NT2/D1 (cell line): Measurements from ENCODE around the gene CYB5R2.

Experiments used
- DNase-seq: peaks from one replicate; pipeline ENCODE4 v3.0.0-alpha.2; 2011; ENCODE audit warnings: low read depth, low spot score
- H3K27me3 ChIP-seq: 2 replicates; pipeline ENCODE4 v1.6.0; 2011; ENCODE audit warnings: mild to moderate bottlenecking; ENCODE audit not compliant: insufficient read length, insufficient read depth
- H3K36me3 ChIP-seq: 2 replicates; pipeline ENCODE4 v1.6.1; 2011; ENCODE audit warnings: mild to moderate bottlenecking, low read length, mixed read lengths; ENCODE audit not compliant: insufficient read depth, insufficient read length
- H3K4me1 ChIP-seq: 2 replicates; pipeline ENCODE4 v1.5.1; 2011; ENCODE audit not compliant: insufficient read depth, insufficient read length
- H3K4me3 ChIP-seq: 2 replicates; pipeline ENCODE4 v1.5.1; 2011; ENCODE audit warnings: low read depth; ENCODE audit not compliant: insufficient read length
- H3K9ac ChIP-seq: 2 replicates; pipeline ENCODE4 v1.6.0; 2011; ENCODE audit warnings: low read depth; ENCODE audit not compliant: insufficient read length
- H3K9me3 ChIP-seq: 2 replicates; pipeline ENCODE4 v1.5.1; 2011; ENCODE audit warnings: mild to moderate bottlenecking, low read length; ENCODE audit not compliant: insufficient read depth
- SUZ12 ChIP-seq: IDR thresholded peaks from 2 replicates; pipeline ENCODE4 v1.6.1; 2011; ENCODE audit not compliant: insufficient read length, insufficient read depth; ENCODE audit errors: extremely low read depth
- YY1 ChIP-seq: IDR thresholded peaks from 2 replicates; pipeline ENCODE4 v1.6.1; 2011; ENCODE audit not compliant: insufficient read length, insufficient read depth
- ZNF274 ChIP-seq: IDR thresholded peaks from 2 replicates; pipeline ENCODE4 v1.6.1; 2011; ENCODE audit warnings: mild to moderate bottlenecking, low read depth, low read length

Gene CYB5R2

GRCh38 chr11:7637447-7638157 lies 35.7 kb downstream of the CYB5R2 start:
- peaks cover 8% of the 10 kb centered on the region for H3K36me3 ChIP-seq
- H3K9ac ChIP-seq = no peak overlapping the region
- no peak overlapping the region for H3K4me3 ChIP-seq
- no peak for TF ChIP-seq SUZ12
- TF ChIP-seq ZNF274 = no peak
- no peak for TF ChIP-seq YY1
- no peaks in the 10 kb centered on the region for H3K4me1 ChIP-seq
- H3K9me3 ChIP-seq = no peaks in the 10 kb centered on the region
- no peak for DNase-seq
- H3K27me3 ChIP-seq = no peaks in the 10 kb centered on the region

DNA sequence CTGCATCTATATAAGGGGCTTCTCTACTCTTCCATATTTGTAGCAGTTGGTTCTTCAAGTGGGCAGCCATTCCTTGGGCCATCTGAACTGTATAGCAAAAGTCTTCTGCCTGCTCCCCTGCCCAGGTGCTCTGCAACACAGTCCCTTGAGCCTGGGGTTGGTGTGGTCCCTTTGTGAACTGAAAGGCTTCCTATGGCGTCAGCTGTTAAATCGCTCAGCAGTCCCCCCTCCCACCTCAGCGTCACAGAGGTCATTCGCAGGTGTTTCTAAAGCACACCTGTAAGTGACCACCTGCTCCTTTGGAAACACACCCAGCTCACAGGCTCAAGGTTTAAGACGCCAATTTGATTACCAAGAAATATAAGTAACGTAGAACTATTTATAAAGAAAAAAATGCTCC lies 37.0 kb downstream of the CYB5R2 start:
- H3K9ac ChIP-seq = no peak overlapping the region
- H3K4me1 ChIP-seq = no peaks in the 10 kb centered on the region
- DNase-seq = no peak
- no peaks in the 10 kb centered on the region for H3K9me3 ChIP-seq
- H3K27me3 ChIP-seq = no peaks in the 10 kb centered on the region
- peaks cover 10% of the 10 kb centered on the region for H3K36me3 ChIP-seq
- H3K4me3 ChIP-seq = no peak overlapping the region
- TF ChIP-seq YY1 (no peak), ZNF274 (no peak), SUZ12 (no peak)

DNA sequence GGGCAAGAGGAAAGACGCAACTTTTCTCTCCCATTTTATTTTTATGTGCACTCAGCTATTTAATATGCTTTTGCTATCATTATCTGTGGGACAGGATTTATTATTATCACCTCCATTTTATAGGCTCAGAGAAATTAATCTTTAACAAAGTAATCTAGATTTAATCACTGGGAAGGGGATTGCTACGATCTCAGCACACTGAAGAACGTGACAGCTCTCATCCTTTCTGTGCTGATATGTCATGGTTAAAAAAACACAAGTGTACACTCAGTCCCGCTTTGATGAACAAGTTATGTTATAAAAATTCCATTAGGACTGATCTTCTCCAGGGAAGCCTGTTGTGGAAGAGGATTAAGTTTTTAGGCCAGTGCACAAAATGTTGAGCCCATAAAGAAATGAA lies 37.6 kb downstream of the CYB5R2 start:
- DNase-seq = no peak
- H3K27me3 ChIP-seq = no peaks in the 10 kb centered on the region
- TF ChIP-seq SUZ12 = no peak
- TF ChIP-seq ZNF274 = no peak
- no peak for TF ChIP-seq YY1
- no peaks in the 10 kb centered on the region for H3K9me3 ChIP-seq
- no peak overlapping the region for H3K4me3 ChIP-seq
- no peaks in the 10 kb centered on the region for H3K4me1 ChIP-seq
- no peak overlapping the region for H3K9ac ChIP-seq
- peaks cover 14% of the 10 kb centered on the region for H3K36me3 ChIP-seq

DNA sequence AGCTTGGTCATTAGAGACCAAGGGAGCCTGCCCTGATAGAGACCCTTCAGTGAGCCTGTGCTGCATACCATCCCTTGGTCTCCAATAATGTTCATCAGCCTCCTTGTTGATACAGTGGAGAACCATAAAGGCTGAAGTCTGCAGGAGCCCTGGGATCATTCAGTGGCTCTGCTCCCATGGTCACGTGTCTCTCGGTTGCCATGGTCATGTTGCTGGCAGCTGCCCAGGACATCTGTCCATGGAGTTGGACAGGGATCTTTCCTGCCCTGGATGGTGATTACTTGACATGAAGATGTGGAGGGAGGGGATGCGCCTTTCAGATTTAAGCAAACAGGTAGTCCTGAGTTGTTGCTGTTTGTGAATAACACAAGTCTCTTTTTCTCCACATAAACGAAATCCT lies 38.2 kb downstream of the CYB5R2 start:
- Histone ChIP-seq H3K4me1 (no peaks in the 10 kb centered on the region), H3K9ac (no peak overlapping the region), H3K4me3 (no peak overlapping the region), H3K36me3 (peaks cover 14% of the 10 kb centered on the region), H3K9me3 (no peaks in the 10 kb centered on the region), H3K27me3 (no peaks in the 10 kb centered on the region)
- DNase-seq = no peak
- TF ChIP-seq ZNF274 = no peak
- no peak for TF ChIP-seq YY1
- no peak for TF ChIP-seq SUZ12

GRCh38 chr11:7632211-7632610 lies 41.1 kb downstream of the CYB5R2 start:
- Histone ChIP-seq H3K4me3 (no peak overlapping the region), H3K36me3 (peaks cover 14% of the 10 kb centered on the region), H3K27me3 (no peaks in the 10 kb centered on the region), H3K9ac (no peak overlapping the region), H3K4me1 (no peaks in the 10 kb centered on the region), H3K9me3 (no peaks in the 10 kb centered on the region)
- TF ChIP-seq SUZ12 = no peak
- TF ChIP-seq ZNF274 = no peak
- no peak for TF ChIP-seq YY1
- no peak for DNase-seq

DNA sequence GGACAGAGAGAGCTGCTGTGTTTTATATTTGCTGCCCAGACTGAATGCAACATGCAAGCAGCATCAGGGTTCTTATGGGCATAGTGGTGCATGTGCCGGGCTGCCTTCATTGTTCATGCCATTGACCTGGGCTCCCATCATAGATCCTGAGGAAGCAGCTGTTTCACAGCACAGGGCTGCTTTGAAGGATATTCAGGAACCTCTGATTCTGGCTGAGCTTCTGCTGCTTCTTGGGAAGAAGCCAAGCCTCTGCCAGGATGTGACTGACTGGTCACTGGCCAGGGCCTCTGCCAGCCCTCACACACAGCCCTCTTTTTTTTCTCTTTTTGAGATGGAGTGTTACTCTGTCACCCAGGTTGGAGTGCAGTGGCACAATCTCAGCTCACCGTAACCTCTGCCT lies 43.3 kb downstream of the CYB5R2 start:
- TF ChIP-seq SUZ12 (no peak), ZNF274 (no peak), YY1 (no peak)
- no peak for DNase-seq
- no peaks in the 10 kb centered on the region for H3K4me1 ChIP-seq
- H3K4me3 ChIP-seq = no peak overlapping the region
- peaks cover 12% of the 10 kb centered on the region for H3K36me3 ChIP-seq
- no peaks in the 10 kb centered on the region for H3K9me3 ChIP-seq
- no peaks in the 10 kb centered on the region for H3K27me3 ChIP-seq
- no peak overlapping the region for H3K9ac ChIP-seq

DNA sequence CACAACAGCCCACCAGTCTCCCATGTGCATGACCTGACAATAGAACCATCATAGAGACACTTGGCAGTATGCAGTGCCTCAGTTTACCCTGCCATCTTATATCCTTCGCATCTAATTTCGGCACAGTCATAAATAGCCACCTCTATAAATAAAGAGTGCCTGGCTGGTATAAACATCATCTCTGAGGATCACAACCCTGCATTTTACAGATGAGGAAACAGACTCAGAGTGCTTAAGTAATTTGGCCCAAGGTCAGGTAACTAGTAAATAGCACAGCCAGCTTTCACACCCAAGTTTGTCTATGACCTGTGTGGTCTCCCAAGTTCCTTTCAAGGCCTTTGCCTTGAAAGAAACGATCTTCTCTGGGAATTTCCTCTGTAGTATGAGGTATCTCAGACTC lies 44.6 kb downstream of the CYB5R2 start:
- peaks cover 10% of the 10 kb centered on the region for H3K36me3 ChIP-seq
- no peak overlapping the region for H3K4me3 ChIP-seq
- H3K9ac ChIP-seq = no peak overlapping the region
- no peak for TF ChIP-seq YY1
- no peak for TF ChIP-seq SUZ12
- TF ChIP-seq ZNF274 = no peak
- H3K27me3 ChIP-seq = no peaks in the 10 kb centered on the region
- no peak for DNase-seq
- H3K9me3 ChIP-seq = no peaks in the 10 kb centered on the region
- H3K4me1 ChIP-seq = no peaks in the 10 kb centered on the region
